ENCODE measurements around the gene MDK. TPM values are rescaled to one million over a fixed set of nuclear protein-coding genes. Genes with fewer than 3 reads are reported as not detected.
"Not testable (repeated sequence)": the region's sequence is repeated elsewhere in the genome, so short reads cannot be mapped to it uniquely, and the experiment has no call there.

The MDK gene
- total and polyA plus RNA-seq, 5 donors from 2014 or later: 6.1 TPM; not detected in 4

DNA sequence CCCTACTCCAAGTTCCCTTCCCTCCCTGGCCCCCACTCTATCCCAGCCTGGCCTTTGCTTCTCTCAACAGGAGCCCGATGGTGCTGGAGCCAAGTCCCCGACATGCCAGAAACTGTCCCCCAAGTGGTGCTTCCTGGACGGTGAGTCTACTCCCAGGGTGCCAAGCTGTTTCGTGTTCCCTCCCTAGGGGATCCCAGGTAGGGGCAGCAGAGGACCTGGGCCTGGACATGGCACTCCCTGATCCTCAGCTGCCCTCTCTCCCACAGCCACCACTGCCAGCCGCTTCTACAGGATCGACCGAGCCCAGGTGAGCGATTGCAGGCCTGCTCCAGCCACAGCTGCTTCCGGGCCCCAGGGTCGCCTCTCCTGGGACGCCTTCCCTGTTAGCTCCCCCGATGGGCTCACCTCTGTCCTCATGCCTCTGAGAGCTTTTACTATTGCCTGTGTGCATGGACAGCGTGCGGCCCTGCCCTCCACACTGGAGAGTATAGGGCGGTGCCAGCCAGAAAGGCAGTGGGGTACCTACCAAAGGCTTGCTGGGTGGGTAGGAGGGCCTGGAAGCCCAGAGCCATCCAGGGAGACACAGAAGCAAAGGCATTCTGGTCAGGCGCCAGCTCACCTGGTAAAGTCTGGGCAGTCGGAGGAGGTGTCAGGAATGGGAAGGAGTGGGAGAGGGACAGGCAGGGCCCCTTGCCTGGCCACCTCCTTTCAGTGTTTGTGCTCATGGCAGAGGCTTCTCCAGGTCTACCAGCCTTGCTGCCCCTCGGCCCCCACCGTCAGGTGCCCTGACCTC, 5.0 kb upstream of the MDK start:
- Mint-ChIP-seq H3K9me3 (no peaks in the 10 kb centered on the region), H3K4me3 (no peak overlapping the region), H3K27ac (no peak overlapping the region), H3K27me3 (no peaks in the 10 kb centered on the region), H3K36me3 (peaks cover 18% of the 10 kb centered on the region), H3K4me1 (peaks cover 0 to 9% (median 0%) of the 10 kb centered on the region in 4 donors)
- no peaks in the 10 kb centered on the region for H3K27me3 ChIP-seq (ENCODE audit: control insufficient read depth, insufficient read depth, low read length)
- H3K36me3 ChIP-seq (ENCODE audit: control insufficient read depth, insufficient read depth, low read length): peaks cover 52% of the 10 kb centered on the region
- DNase-seq (no peak), ATAC-seq (ENCODE audit: low read depth in 2 of 2) (no peak)
- no peaks in the 10 kb centered on the region for H3K9me3 ChIP-seq (ENCODE audit: control insufficient read depth in 2 of 2, low read length in 2 of 2)
- no peak overlapping the region for H3K27ac ChIP-seq (ENCODE audit: insufficient read depth, low read length, poor library complexity, severe bottlenecking)
- H3K4me3 ChIP-seq (ENCODE audit: low read depth, low read length): no peak overlapping the region
- H3K4me1 ChIP-seq (ENCODE audit: control insufficient read depth, insufficient read depth, low read length, poor library complexity, severe bottlenecking): peaks cover 10% of the 10 kb centered on the region

DNA sequence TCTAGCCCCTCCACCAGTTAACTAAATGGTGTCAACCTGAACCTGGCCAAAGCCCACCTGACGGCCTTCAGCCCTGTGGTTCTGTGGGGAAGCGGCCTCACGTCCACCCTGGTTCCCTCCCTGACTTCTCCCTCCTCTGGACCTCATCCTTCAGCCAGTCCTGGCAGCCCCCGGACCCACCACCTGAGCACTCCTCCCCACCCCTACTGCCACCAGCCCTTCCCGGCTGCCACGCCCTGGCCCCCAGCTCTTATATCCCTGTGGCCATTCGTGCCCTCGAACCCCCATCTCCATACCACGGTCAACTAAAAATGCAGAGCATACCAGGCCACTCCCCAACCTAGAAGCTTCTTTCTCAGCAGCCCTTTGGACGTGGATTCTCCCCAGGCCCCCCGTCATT, 4.2 kb upstream of the MDK start:
- ATAC-seq (ENCODE audit: low read depth in 2 of 2): no peak
- H3K27me3 Mint-ChIP-seq: peaks cover 5% of the 10 kb centered on the region
- H3K4me3 Mint-ChIP-seq: peak overlapping the region in 2 of 4 donors; percentile 41 to 76
- DNase-seq: no peak
- H3K36me3 Mint-ChIP-seq: peaks cover 18% of the 10 kb centered on the region
- Histone ChIP-seq H3K9me3 (ENCODE audit: control insufficient read depth in 2 of 2, low read length in 2 of 2) (no peaks in the 10 kb centered on the region), H3K27ac (ENCODE audit: insufficient read depth, low read length, poor library complexity, severe bottlenecking) (no peak overlapping the region), H3K36me3 (ENCODE audit: control insufficient read depth, insufficient read depth, low read length) (peaks cover 43% of the 10 kb centered on the region), H3K4me3 (ENCODE audit: low read depth, low read length) (no peak overlapping the region), H3K27me3 (ENCODE audit: control insufficient read depth, insufficient read depth, low read length) (no peaks in the 10 kb centered on the region), H3K4me1 (ENCODE audit: control insufficient read depth, insufficient read depth, low read length, poor library complexity, severe bottlenecking) (peaks cover 18% of the 10 kb centered on the region)
- H3K4me1 Mint-ChIP-seq: peaks cover 0 to 13% (median 0%) of the 10 kb centered on the region in 4 donors
- no peaks in the 10 kb centered on the region for H3K9me3 Mint-ChIP-seq
- H3K27ac Mint-ChIP-seq: peak overlapping the region in 1 of 3 donors; percentile 38

DNA sequence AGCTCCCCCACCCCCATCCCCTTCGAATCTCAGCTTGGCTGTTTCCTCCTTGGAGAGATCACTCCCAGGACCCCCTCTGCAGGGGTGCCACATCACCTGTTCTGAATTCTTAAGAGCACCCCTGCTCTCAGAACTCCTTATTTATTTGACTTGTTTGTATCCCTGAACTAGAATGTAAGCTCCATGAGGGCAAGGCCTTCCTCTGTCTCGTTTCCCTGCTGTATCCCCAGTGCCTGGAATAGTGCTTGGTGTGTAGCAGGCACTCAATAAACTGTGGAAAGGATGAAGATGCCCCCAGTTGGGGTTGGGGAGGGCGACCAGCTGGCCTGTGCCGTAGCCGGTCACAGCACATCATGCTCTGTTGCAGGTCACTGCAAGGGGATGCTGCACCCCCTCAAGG, 3.6 kb upstream of the MDK start:
- Histone ChIP-seq H3K9me3 (ENCODE audit: control insufficient read depth in 2 of 2, low read length in 2 of 2) (no peaks in the 10 kb centered on the region), H3K36me3 (ENCODE audit: control insufficient read depth, insufficient read depth, low read length) (peaks cover 40% of the 10 kb centered on the region), H3K4me3 (ENCODE audit: low read depth, low read length) (no peak overlapping the region), H3K4me1 (ENCODE audit: control insufficient read depth, insufficient read depth, low read length, poor library complexity, severe bottlenecking) (peaks cover 23% of the 10 kb centered on the region), H3K27ac (ENCODE audit: insufficient read depth, low read length, poor library complexity, severe bottlenecking) (no peak overlapping the region), H3K27me3 (ENCODE audit: control insufficient read depth, insufficient read depth, low read length) (peaks cover 2% of the 10 kb centered on the region)
- H3K36me3 Mint-ChIP-seq: peaks cover 18% of the 10 kb centered on the region
- H3K27me3 Mint-ChIP-seq: peaks cover 6% of the 10 kb centered on the region
- H3K4me3 Mint-ChIP-seq: peak overlapping the region in 1 of 4 donors; percentile 76
- no peak for ATAC-seq (ENCODE audit: low read depth in 2 of 2)
- H3K4me1 Mint-ChIP-seq: peaks cover 0 to 13% (median 0%) of the 10 kb centered on the region in 4 donors
- DNase-seq: no peak
- H3K27ac Mint-ChIP-seq: peak overlapping the region in 1 of 3 donors; percentile 38
- H3K9me3 Mint-ChIP-seq: no peaks in the 10 kb centered on the region

DNA sequence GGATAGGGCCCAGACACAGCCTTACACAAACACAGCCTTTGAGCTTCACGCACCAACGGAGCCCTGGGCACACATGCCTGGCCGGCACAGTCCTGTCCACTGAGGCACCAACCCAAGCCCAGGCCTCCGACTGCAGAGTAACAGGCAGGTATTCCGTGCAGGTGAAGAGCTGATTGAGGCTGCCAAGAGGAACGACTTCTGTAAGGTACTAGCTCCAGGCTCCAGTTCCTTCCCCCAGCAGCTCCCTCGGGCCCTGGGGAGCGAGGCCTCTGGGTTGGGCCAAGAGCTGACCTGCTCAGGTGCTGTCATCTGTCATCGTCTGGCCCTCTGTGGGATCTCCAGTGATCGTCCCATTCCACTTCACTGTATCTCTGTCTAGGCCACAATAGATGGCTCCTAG, 3.2 kb upstream of the MDK start:
- no peak for ATAC-seq (ENCODE audit: low read depth in 2 of 2)
- peaks cover 10% of the 10 kb centered on the region for H3K27me3 Mint-ChIP-seq
- H3K4me1 Mint-ChIP-seq: peaks cover 0 to 13% (median 0%) of the 10 kb centered on the region in 4 donors
- peak overlapping the region in 1 of 3 donors; percentile 52 for H3K27ac Mint-ChIP-seq
- peaks cover 38% of the 10 kb centered on the region for H3K36me3 ChIP-seq (ENCODE audit: control insufficient read depth, insufficient read depth, low read length)
- no peaks in the 10 kb centered on the region for H3K9me3 Mint-ChIP-seq
- H3K4me1 ChIP-seq (ENCODE audit: control insufficient read depth, insufficient read depth, low read length, poor library complexity, severe bottlenecking): peaks cover 23% of the 10 kb centered on the region
- H3K27ac ChIP-seq (ENCODE audit: insufficient read depth, low read length, poor library complexity, severe bottlenecking): no peak overlapping the region
- peaks cover 18% of the 10 kb centered on the region for H3K36me3 Mint-ChIP-seq
- peak overlapping the region in 1 of 4 donors; percentile 70 for H3K4me3 Mint-ChIP-seq
- H3K4me3 ChIP-seq (ENCODE audit: low read depth, low read length): no peak overlapping the region
- H3K9me3 ChIP-seq (ENCODE audit: control insufficient read depth in 2 of 2, low read length in 2 of 2): no peaks in the 10 kb centered on the region
- DNase-seq: no peak
- H3K27me3 ChIP-seq (ENCODE audit: control insufficient read depth, insufficient read depth, low read length): peaks cover 3% of the 10 kb centered on the region

DNA sequence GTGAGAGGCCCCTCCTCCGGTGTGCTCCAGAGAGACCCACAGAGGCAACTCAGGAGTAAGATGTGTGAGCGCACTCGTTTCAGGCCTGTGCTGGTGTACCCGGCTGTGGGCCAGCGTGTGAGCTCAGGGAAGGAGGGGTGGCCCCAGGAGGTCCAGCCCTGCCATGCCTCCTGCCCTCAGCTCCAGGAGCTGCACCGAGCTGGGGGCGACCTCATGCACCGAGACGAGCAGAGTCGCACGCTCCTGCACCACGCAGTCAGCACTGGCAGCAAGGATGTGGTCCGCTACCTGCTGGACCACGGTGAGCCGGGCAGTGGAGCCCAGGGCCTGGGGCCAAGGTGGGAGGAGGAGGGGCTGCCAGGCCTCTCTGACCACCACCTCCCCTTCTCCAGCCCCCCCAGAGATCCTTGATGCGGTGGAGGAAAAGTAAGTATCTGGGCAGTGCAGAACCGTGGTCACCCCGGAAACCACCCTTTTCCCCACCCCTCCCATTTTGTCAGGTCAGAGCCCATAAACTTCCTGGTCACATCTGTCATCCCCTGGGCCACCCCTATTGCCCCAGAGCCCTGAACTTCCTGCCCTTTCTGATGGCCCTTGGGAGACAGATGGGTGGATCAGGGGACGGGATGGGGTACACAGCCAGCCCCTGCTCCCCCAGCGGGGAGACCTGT, 2.5 kb upstream of the MDK start:
- Mint-ChIP-seq H3K27ac (peak overlapping the region; percentile 15 to 69 (median 43)), H3K27me3 (peaks cover 17% of the 10 kb centered on the region), H3K4me1 (peaks cover 0 to 15% (median 0%) of the 10 kb centered on the region in 4 donors), H3K4me3 (peak overlapping the region; percentile 59 to 75 (median 70)), H3K9me3 (no peaks in the 10 kb centered on the region), H3K36me3 (peaks cover 18% of the 10 kb centered on the region)
- Histone ChIP-seq H3K9me3 (ENCODE audit: control insufficient read depth in 2 of 2, low read length in 2 of 2) (no peaks in the 10 kb centered on the region), H3K27me3 (ENCODE audit: control insufficient read depth, insufficient read depth, low read length) (peaks cover 3% of the 10 kb centered on the region), H3K36me3 (ENCODE audit: control insufficient read depth, insufficient read depth, low read length) (peaks cover 34% of the 10 kb centered on the region), H3K4me1 (ENCODE audit: control insufficient read depth, insufficient read depth, low read length, poor library complexity, severe bottlenecking) (peaks cover 23% of the 10 kb centered on the region), H3K27ac (ENCODE audit: insufficient read depth, low read length, poor library complexity, severe bottlenecking) (peak overlapping the region; percentile 23), H3K4me3 (ENCODE audit: low read depth, low read length) (no peak overlapping the region)
- DNase-seq (no peak), ATAC-seq (ENCODE audit: low read depth in 2 of 2) (peak in 1 of 2 donors; percentile 5)

DNA sequence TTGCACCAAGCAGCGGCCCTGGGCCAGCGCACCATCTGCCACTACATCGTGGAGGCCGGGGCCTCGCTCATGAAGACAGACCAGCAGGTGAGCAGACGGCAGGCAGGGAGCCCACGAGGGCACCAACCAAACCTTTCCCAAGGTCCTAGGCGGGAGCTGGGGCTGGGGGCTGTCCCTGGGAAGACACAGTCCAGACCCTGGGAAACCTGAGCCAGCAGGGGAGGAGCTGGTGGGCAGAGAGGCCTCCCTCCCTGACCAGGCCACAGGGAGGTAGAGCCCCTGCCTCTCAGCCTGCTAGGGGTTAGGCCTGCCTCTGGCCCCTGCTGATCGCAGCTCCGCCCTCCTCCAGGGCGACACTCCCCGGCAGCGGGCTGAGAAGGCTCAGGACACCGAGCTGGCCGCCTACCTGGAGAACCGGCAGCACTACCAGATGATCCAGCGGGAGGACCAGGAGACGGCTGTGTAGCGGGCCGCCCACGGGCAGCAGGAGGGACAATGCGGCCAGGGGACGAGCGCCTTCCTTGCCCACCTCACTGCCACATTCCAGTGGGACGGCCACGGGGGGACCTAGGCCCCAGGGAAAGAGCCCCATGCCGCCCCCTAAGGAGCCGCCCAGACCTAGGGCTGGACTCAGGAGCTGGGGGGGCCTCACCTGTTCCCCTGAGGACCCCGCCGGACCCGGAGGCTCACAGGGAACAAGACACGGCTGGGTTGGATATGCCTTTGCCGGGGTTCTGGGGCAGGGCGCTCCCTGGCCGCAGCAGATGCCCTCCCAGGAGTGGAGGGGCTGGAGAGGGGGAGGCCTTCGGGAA, 1.8 kb upstream of the MDK start:
- H3K9me3 Mint-ChIP-seq; H3K27me3 ChIP-seq (ENCODE audit: control insufficient read depth, insufficient read depth, low read length); H3K9me3 ChIP-seq (ENCODE audit: control insufficient read depth in 2 of 2, low read length in 2 of 2); H3K4me3 ChIP-seq (ENCODE audit: low read depth, low read length); DNase-seq; ATAC-seq (ENCODE audit: low read depth in 2 of 2): not testable (repeated sequence)
- peak overlapping the region in 2 of 3 donors; percentile 15 to 69 for H3K27ac Mint-ChIP-seq
- H3K36me3 ChIP-seq (ENCODE audit: control insufficient read depth, insufficient read depth, low read length): peaks cover 27% of the 10 kb centered on the region
- peaks cover 23% of the 10 kb centered on the region for H3K4me1 ChIP-seq (ENCODE audit: control insufficient read depth, insufficient read depth, low read length, poor library complexity, severe bottlenecking)
- peaks cover 19% of the 10 kb centered on the region for H3K27me3 Mint-ChIP-seq
- H3K4me3 Mint-ChIP-seq: peak overlapping the region; percentile 43 to 70 (median 64)
- H3K27ac ChIP-seq (ENCODE audit: insufficient read depth, low read length, poor library complexity, severe bottlenecking): peak overlapping the region; percentile 57
- peaks cover 18% of the 10 kb centered on the region for H3K36me3 Mint-ChIP-seq
- peaks cover 0 to 15% (median 0%) of the 10 kb centered on the region in 4 donors for H3K4me1 Mint-ChIP-seq

DNA sequence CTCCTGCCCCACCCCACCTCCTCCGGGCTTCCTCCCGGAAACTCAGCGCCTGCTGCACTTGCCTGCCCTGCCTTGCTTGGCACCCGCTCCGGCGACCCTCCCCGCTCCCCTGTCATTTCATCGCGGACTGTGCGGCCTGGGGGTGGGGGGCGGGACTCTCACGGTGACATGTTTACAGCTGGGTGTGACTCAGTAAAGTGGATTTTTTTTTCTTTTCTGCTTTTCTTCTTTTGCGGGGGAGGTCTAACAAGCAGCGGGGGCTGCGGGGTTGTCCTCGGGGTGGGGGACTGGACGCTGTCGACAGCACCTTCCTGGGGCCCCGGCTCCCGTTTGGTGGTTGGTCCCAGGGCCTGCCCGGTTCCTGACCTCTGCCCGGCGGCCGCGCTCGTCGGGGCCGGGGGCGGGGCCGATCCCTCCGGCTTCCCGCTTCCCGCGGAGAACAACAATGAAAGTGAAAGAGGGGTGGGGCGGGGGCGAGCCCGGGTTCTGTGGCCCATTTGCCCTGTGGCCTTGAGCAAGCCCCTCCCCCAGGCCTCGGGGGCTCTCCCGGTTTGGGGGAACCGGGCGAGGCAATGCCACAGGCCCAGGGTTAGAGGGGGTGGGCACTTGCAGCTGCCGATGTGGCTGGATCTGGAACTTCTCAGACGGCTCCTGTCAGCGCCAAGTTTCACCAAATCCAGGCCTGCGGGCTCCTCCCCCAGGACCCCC, 975 bp upstream of the MDK start:
- peak overlapping the region in 2 of 3 donors; percentile 88 to 95 for H3K27ac Mint-ChIP-seq
- H3K9me3 Mint-ChIP-seq: no peaks in the 10 kb centered on the region
- Histone ChIP-seq H3K36me3 (ENCODE audit: control insufficient read depth, insufficient read depth, low read length) (peaks cover 20% of the 10 kb centered on the region), H3K27me3 (ENCODE audit: control insufficient read depth, insufficient read depth, low read length) (peaks cover 3% of the 10 kb centered on the region), H3K4me3 (ENCODE audit: low read depth, low read length) (no peak overlapping the region), H3K4me1 (ENCODE audit: control insufficient read depth, insufficient read depth, low read length, poor library complexity, severe bottlenecking) (peaks cover 23% of the 10 kb centered on the region), H3K27ac (ENCODE audit: insufficient read depth, low read length, poor library complexity, severe bottlenecking) (peak overlapping the region; percentile 57), H3K9me3 (ENCODE audit: control insufficient read depth in 2 of 2, low read length in 2 of 2) (no peaks in the 10 kb centered on the region)
- DNase-seq: peak; percentile 33 to 50 (median 39)
- peaks cover 13% of the 10 kb centered on the region for H3K36me3 Mint-ChIP-seq
- peaks cover 0 to 15% (median 0%) of the 10 kb centered on the region in 4 donors for H3K4me1 Mint-ChIP-seq
- H3K4me3 Mint-ChIP-seq: peak overlapping the region; percentile 70 to 92 (median 80)
- ATAC-seq (ENCODE audit: low read depth in 2 of 2): peak; percentile 32 to 35
- peaks cover 23% of the 10 kb centered on the region for H3K27me3 Mint-ChIP-seq

Data from CD4-positive, CD25-positive, alpha-beta regulatory T cell (primary cell).